Nephron (organoid): Measurements from ENCODE around the gene AK8.
A peak's percentile ranks its signal among the peaks of the same experiment; 100 is the strongest.

ENCODE experiments used
- H3K27ac Mint-ChIP-seq, 3 experiments: 2 replicates each; pipeline ENCODE4 v1.8.0; 2020; ENCODE audit warnings: mixed read lengths in 3 of 3, mild to moderate bottlenecking in 2 of 3, moderate library complexity in 1 of 3
- H3K27me3 Mint-ChIP-seq: 2 replicates; pipeline ENCODE4 v1.8.0; 2021; ENCODE audit warnings: low read depth, mild to moderate bottlenecking, moderate library complexity, mixed read lengths
- H3K36me3 Mint-ChIP-seq: 2 replicates; pipeline ENCODE4 v1.8.0; 2020; ENCODE audit warnings: low read depth, mixed read lengths
- H3K4me1 Mint-ChIP-seq: 2 replicates; pipeline ENCODE4 v1.8.0; 2020; ENCODE audit warnings: mixed read lengths
- H3K4me3 Mint-ChIP-seq, 3 experiments: 2 replicates each; pipeline ENCODE4 v1.8.0; 2020; ENCODE audit warnings: mild to moderate bottlenecking in 3 of 3, mixed read lengths in 3 of 3, moderate library complexity in 2 of 3
- H3K9me3 Mint-ChIP-seq: 2 replicates; pipeline ENCODE4 v1.8.0; 2020; ENCODE audit warnings: mixed read lengths
- TF ChIP-seq, protein P1 (sequence below), 3 experiments: fragments of 200-600 bp; sonication (generic); IDR thresholded peaks; one replicate each; pipeline ENCODE4 v1.5.0; 2021; ENCODE audit warnings: antibody characterized with exemption in 3 of 3; ENCODE audit not compliant: unreplicated experiment in 3 of 3

AK8 gene

DNA sequence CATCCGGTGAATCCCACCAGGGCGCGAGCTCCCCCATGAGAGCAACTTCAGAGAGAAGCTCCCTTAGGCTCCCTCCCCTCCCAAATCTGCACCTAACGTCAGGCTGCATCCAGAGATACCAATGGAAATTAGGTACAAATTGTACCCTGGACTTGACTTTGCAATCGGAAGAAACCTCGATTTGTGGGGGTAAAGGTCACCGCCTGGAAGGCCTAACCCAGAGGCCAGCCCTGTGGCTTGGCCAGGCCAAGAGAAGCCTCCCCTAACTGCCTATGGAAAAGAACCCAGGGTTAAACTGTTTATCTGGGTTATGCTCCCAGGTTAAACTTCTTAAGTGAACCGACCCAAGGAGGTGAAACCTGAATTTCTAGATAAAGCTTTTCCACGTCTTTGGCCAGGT is 127.4 kb downstream of the AK8 start:
- Mint-ChIP-seq H3K9me3 (no peaks in the 10 kb centered on the region), H3K4me3 (no peak overlapping the region), H3K4me1 (peaks cover 20% of the 10 kb centered on the region), H3K27ac (no peak overlapping the region), H3K27me3 (peaks cover 22% of the 10 kb centered on the region), H3K36me3 (no peaks in the 10 kb centered on the region)
- TF ChIP-seq, protein P1, sequence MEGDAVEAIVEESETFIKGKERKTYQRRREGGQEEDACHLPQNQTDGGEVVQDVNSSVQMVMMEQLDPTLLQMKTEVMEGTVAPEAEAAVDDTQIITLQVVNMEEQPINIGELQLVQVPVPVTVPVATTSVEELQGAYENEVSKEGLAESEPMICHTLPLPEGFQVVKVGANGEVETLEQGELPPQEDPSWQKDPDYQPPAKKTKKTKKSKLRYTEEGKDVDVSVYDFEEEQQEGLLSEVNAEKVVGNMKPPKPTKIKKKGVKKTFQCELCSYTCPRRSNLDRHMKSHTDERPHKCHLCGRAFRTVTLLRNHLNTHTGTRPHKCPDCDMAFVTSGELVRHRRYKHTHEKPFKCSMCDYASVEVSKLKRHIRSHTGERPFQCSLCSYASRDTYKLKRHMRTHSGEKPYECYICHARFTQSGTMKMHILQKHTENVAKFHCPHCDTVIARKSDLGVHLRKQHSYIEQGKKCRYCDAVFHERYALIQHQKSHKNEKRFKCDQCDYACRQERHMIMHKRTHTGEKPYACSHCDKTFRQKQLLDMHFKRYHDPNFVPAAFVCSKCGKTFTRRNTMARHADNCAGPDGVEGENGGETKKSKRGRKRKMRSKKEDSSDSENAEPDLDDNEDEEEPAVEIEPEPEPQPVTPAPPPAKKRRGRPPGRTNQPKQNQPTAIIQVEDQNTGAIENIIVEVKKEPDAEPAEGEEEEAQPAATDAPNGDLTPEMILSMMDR (IDR thresholded peaks at IDR 0.05; ENCODE audit: unreplicated experiment in 3 of 3), result no peak

DNA sequence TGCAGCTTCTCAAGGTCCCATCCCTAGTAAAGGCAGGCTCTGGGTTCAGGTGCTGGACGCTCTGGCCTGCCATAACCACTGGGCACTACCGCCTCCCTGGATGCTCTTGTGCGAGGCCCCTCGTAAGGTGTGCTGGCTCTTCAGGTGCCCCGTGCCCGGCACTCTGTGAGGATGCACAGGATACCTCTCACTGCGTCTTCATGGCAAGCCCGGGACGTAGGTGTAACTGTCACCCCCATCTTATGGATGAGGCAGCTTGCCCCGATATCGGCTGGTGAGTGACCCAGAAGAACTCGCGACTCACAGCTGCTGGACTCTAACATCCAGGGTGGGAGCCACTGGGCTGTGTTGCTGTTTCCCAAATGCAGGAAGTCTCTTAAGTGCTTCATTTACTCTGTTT is 128.8 kb downstream of the AK8 start:
- Mint-ChIP-seq H3K27ac (no peak overlapping the region), H3K36me3 (no peaks in the 10 kb centered on the region), H3K27me3 (peaks cover 35% of the 10 kb centered on the region), H3K4me1 (peaks cover 33% of the 10 kb centered on the region), H3K4me3 (no peak overlapping the region), H3K9me3 (no peaks in the 10 kb centered on the region)
- TF ChIP-seq, protein P1 (IDR thresholded peaks at IDR 0.05; ENCODE audit: unreplicated experiment in 3 of 3), result no peak

DNA sequence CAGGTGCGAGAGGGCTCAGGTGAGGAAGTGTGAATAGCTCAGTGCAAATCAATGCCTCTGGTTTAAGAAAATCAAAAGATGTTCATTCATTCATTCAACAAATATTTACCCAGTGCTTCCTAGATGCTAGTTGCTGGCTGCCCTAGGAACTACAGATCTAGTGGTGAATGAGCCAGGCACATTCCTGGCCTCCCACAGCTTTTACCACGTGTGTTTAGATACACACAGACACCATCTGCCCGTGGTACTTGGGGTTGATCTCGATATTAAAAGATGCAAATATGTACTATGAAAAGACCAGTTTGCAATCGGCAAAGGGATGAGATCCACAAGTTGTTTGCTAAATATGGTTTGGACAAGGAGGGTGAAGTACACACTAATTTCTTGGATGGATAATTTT is 129.6 kb downstream of the AK8 start:
- H3K27me3 Mint-ChIP-seq, result peaks cover 44% of the 10 kb centered on the region

DNA sequence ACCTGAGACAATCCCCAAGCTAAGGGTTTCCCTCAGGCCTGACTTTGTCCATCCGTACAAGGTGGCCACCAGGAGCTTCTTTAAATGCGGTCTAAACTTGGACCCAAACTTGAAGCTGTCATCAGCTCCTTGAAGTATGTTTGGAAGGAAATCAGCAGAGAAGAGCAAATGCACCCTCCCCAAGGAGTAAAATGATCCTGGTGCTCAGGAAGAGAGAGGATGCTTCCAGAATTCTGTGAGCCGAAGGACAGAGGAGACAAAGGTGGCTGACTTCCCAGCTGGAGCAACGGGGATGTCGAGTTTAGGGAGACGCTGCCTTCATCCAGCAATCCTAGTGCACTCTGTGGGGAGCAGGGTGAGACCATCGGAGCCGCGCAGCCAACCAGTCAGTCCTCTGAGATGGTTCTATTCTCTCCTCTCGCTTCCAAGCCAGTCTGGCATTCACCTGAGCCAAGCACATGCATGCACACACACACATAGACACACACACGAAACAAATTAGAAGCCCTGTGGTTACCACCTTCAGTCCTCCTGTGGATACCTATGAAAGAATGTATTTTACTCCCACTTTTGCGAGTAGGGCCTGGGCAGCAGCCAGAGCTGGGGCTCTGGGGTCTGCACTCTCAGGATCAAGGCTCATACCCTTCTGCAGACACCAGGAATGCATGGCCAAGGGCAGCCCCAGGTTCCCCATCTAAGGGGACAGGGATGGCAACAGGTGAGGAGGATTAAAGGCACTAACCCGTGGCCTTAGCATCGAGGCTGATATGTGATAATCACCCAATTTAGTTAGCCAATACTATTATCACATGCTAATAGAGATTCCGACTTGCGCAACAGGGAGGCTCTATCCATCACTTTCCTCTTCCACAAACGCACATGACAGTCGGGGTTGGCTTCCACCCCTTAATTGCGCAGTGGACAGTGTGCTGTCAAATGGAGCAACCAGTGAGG is 132.1 kb downstream of the AK8 start:
- H3K36me3 Mint-ChIP-seq, result no peaks in the 10 kb centered on the region
- H3K4me3 Mint-ChIP-seq, result peak overlapping the region; percentile 75 to 79 (median 76)
- H3K27ac Mint-ChIP-seq, result peak overlapping the region; percentile 21 to 56 (median 22)
- TF ChIP-seq, protein P1 (IDR thresholded peaks at IDR 0.05; ENCODE audit: unreplicated experiment in 3 of 3), result no peak
- peaks cover 67% of the 10 kb centered on the region for H3K27me3 Mint-ChIP-seq
- H3K9me3 Mint-ChIP-seq, result no peaks in the 10 kb centered on the region
- H3K4me1 Mint-ChIP-seq, result peaks cover 43% of the 10 kb centered on the region

More for the DNA sequence above, 129.6 kb downstream of the AK8 start:
- H3K9me3 Mint-ChIP-seq, result no peaks in the 10 kb centered on the region
- no peaks in the 10 kb centered on the region for H3K36me3 Mint-ChIP-seq
- H3K4me1 Mint-ChIP-seq, result peaks cover 41% of the 10 kb centered on the region
- H3K4me3 Mint-ChIP-seq, result no peak overlapping the region
- TF ChIP-seq, protein P1 (IDR thresholded peaks at IDR 0.05; ENCODE audit: unreplicated experiment in 3 of 3), result no peak
- no peak overlapping the region for H3K27ac Mint-ChIP-seq

DNA sequence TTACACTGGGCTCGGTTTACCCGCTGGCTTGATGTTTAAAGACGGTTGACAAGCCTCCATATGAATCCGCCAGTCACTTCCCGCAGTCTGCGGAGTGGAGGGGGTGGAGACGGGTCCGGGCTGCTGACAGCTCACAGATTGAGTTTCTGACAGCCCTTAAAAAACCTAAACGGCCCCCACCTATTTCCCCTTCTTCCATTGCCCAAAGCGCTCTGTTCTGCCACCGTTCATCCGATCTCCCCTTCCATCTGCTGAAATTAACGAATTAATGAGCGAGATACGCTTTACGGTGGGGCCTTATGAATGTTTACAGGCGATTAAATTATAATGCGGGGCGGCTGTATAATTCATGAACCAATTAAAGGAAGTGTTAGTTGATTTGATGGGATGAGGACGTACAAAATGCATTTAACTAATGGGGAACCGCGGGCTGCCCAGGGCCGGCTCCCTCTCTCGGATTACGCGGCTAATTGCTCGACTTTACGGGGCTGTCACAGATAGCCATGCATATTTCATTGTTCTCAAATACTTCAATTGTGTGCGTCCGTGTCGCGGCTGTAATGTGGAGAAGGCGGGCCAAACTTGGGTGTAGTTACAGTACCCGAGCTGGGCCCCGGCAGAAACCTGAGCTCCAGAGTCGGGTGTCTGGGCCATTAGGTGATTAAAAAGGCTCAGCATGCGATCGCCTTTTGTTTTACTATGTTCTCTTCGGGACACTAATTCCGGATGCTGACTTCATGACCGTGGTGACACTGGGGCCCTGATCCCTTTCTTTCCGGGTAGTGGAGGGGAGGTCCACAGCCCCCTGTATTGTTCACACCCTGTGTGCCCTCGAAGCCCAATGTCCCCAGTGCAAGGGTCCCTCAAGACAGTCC is 133.0 kb downstream of the AK8 start:
- Mint-ChIP-seq H3K4me1 (peaks cover 43% of the 10 kb centered on the region), H3K27ac (peak overlapping the region; percentile 12 to 45 (median 21)), H3K4me3 (peak overlapping the region; percentile 75 to 79 (median 76)), H3K36me3 (no peaks in the 10 kb centered on the region), H3K9me3 (no peaks in the 10 kb centered on the region), H3K27me3 (peaks cover 67% of the 10 kb centered on the region)
- TF ChIP-seq, protein P1 (IDR thresholded peaks at IDR 0.05; ENCODE audit: unreplicated experiment in 3 of 3), result no peak
